ENCODE results near the gene MED13L.

The MED13L gene

GRCh38 chr12:116087399-116087798, 190.1 kb downstream of the MED13L start:
- ATAC-seq = no peak
- TF ChIP-seq SNAI2 (CRISPR knock-in tag; IDR thresholded peaks at IDR 0.05) (no peak), TOX (CRISPR knock-in tag; IDR thresholded peaks at IDR 0.05; ENCODE audit: borderline replicate concordance) (no peak), PATZ1 (CRISPR knock-in tag; IDR thresholded peaks at IDR 0.05; ENCODE audit: borderline replicate concordance) (no peak), ZC3H10 (CRISPR knock-in tag; IDR thresholded peaks at IDR 0.05) (no peak), CREB5 (CRISPR knock-in tag; IDR thresholded peaks at IDR 0.05; ENCODE audit: low read depth) (no peak), OSR1 (CRISPR knock-in tag; IDR thresholded peaks at IDR 0.05) (no peak), ZNF70 (CRISPR knock-in tag; IDR thresholded peaks at IDR 0.05) (no peak), GLIS3 (CRISPR knock-in tag; IDR thresholded peaks at IDR 0.05) (no peak)

GRCh38 chr12:116080415-116080814, 197.1 kb downstream of the MED13L start:
- TF ChIP-seq TOX (CRISPR knock-in tag; IDR thresholded peaks at IDR 0.05; ENCODE audit: borderline replicate concordance) (no peak), TSHZ2 (CRISPR knock-in tag; IDR thresholded peaks at IDR 0.05) (no peak), POU6F1 (CRISPR knock-in tag; IDR thresholded peaks at IDR 0.05; ENCODE audit: borderline replicate concordance, low read depth) (no peak)
- no peak for ATAC-seq

GRCh38 chr12:116078396-116078795, 199.1 kb downstream of the MED13L start:
- ATAC-seq = no peak
- TF ChIP-seq ZFP30 (CRISPR knock-in tag; IDR thresholded peaks at IDR 0.05) (no peak), OSR1 (CRISPR knock-in tag; IDR thresholded peaks at IDR 0.05) (no peak), TOX (CRISPR knock-in tag; IDR thresholded peaks at IDR 0.05; ENCODE audit: borderline replicate concordance) (no peak), BACH2 (CRISPR knock-in tag; IDR thresholded peaks at IDR 0.05; ENCODE audit: borderline replicate concordance) (no peak), GLIS3 (CRISPR knock-in tag; IDR thresholded peaks at IDR 0.05) (no peak), POU6F1 (CRISPR knock-in tag; IDR thresholded peaks at IDR 0.05; ENCODE audit: borderline replicate concordance, low read depth) (no peak), ZFP3 (CRISPR knock-in tag; IDR thresholded peaks at IDR 0.05) (no peak), TSHZ2 (CRISPR knock-in tag; IDR thresholded peaks at IDR 0.05) (no peak), ZC3H10 (CRISPR knock-in tag; IDR thresholded peaks at IDR 0.05) (no peak), ARNTL (CRISPR knock-in tag; IDR thresholded peaks at IDR 0.05; ENCODE audit: borderline replicate concordance, low read depth) (no peak), ZNF565 (CRISPR knock-in tag; conservative IDR thresholded peaks at IDR 0.05; ENCODE audit: low read depth) (no peak), TCF4 (CRISPR knock-in tag; IDR thresholded peaks at IDR 0.05; ENCODE audit: borderline replicate concordance) (no peak), ZNF70 (CRISPR knock-in tag; IDR thresholded peaks at IDR 0.05) (no peak), SNAI2 (CRISPR knock-in tag; IDR thresholded peaks at IDR 0.05) (no peak), ZNF8 (CRISPR knock-in tag; IDR thresholded peaks at IDR 0.05) (no peak), CSDC2 (CRISPR knock-in tag; IDR thresholded peaks at IDR 0.05) (no peak), PPARA (CRISPR knock-in tag; IDR thresholded peaks at IDR 0.05; ENCODE audit: borderline replicate concordance) (no peak), CREB5 (CRISPR knock-in tag; IDR thresholded peaks at IDR 0.05; ENCODE audit: low read depth) (no peak)
